MCF 10A (cell line): ENCODE results near the gene PROK1. TPM values are rescaled to one million over a fixed set of nuclear protein-coding genes. Genes with fewer than 3 reads are reported as not detected.

Experiments
- BruUV-seq: library from RNA; stranded (reverse); fragments of 400-500 nt; replicated peaks from 2 replicates; lab custom pipeline; 2021; lab: Mats Ljungman, UMichigan
- CTCF ChIA-PET: fragments of 300-600 bp; sonication (Branson Sonifier 250); formaldehyde crosslinking; extraction: SDS; loops from one replicate; lab custom pipeline; 2021; ENCODE audit warnings: antibody characterized with exemption, inconsistent platforms; lab: Yijun Ruan, JAX
- POLR2A ChIA-PET: fragments of 300-600, 350-650 bp; sonication (Branson Sonifier 250); formaldehyde crosslinking; extraction: SDS; loops from one replicate; lab custom pipeline; 2020; ENCODE audit warnings: antibody characterized with exemption, inconsistent platforms; lab: Yijun Ruan, JAX
- DNase-seq: peaks from one replicate; pipeline ENCODE4 v3.0.0-alpha.2; 2018; ENCODE audit not compliant: unreplicated experiment
- H3K27ac Mint-ChIP-seq: one replicate; pipeline ENCODE4 v1.8.0; 2022; ENCODE audit warnings: mild to moderate bottlenecking, low read depth, mixed read lengths; ENCODE audit not compliant: unreplicated experiment
- H3K27me3 Mint-ChIP-seq: one replicate; pipeline ENCODE4 v1.8.0; 2022; ENCODE audit warnings: mixed read lengths; ENCODE audit not compliant: insufficient read depth, unreplicated experiment
- H3K36me3 Mint-ChIP-seq: one replicate; pipeline ENCODE4 v1.8.0; 2022; ENCODE audit warnings: mild to moderate bottlenecking, moderate library complexity, mixed read lengths; ENCODE audit not compliant: insufficient read depth, unreplicated experiment
- H3K4me1 Mint-ChIP-seq: one replicate; pipeline ENCODE4 v1.8.0; 2022; ENCODE audit warnings: mixed read lengths; ENCODE audit not compliant: insufficient read depth, unreplicated experiment
- H3K4me3 Mint-ChIP-seq: one replicate; pipeline ENCODE4 v1.8.0; 2022; ENCODE audit warnings: mild to moderate bottlenecking, moderate library complexity, mixed read lengths; ENCODE audit not compliant: unreplicated experiment
- H3K9me3 Mint-ChIP-seq: one replicate; pipeline ENCODE4 v1.8.0; 2022; ENCODE audit warnings: mixed read lengths; ENCODE audit not compliant: unreplicated experiment
- CTCF ChIP-seq: fragments of 200-600 bp; IDR thresholded peaks from one replicate; pipeline ENCODE4 v1.8.0; 2022; ENCODE audit warnings: antibody characterized with exemption, mild to moderate bottlenecking; ENCODE audit not compliant: unreplicated experiment
- intact Hi-C: fragments of 100-400 bp; cut with micrococcal nuclease; formaldehyde crosslinking; loops from 2 replicates; pipeline ENCODE4 v1.14.1; 2022
- total RNA-seq: library from RNA; stranded (reverse); gene quantifications from 2 replicates; pipeline ENCODE4 v1.2.3, GENCODE V29; 2022

The PROK1 gene
- total RNA-seq, 1 experiment from 2014 or later, result not detected

- no peak for DNase-seq
Observed at GRCh38 chr1:110477445-110477957, 26.6 kb downstream of the PROK1 start.

GRCh38 chr1:110477967-110478640 lies 27.2 kb downstream of the PROK1 start:
- Mint-ChIP-seq H3K27me3 (peaks cover 15% of the 10 kb centered on the region), H3K4me1 (peaks cover 18% of the 10 kb centered on the region), H3K9me3 (no peaks in the 10 kb centered on the region), H3K27ac (no peak overlapping the region), H3K4me3 (no peak overlapping the region), H3K36me3 (no peaks in the 10 kb centered on the region)
- ChIA-PET POLR2A (interaction anchor here (1.2 to 1.9 kb wide), 2 partner anchors 18 to 140 kb away, joined by 3 to 5 read pairs; no protein-coding TSS in a partner anchor), CTCF (interaction anchor here (0.6 to 12.6 kb wide), 8 partner anchors 14 to 276 kb away, joined by 3 to 123 read pairs (median 4); no protein-coding TSS in a partner anchor)
- no peak for DNase-seq
- no TSS peak for BruUV-seq
- intact Hi-C loops, result no loop called here
- TF ChIP-seq CTCF, result no peak

More at GRCh38 chr1:110477445-110477957, 26.6 kb downstream of the PROK1 start:
- TF ChIP-seq CTCF, result no peak
- Mint-ChIP-seq H3K9me3 (no peaks in the 10 kb centered on the region), H3K36me3 (no peaks in the 10 kb centered on the region), H3K27ac (no peak overlapping the region), H3K27me3 (peaks cover 9% of the 10 kb centered on the region), H3K4me1 (peaks cover 18% of the 10 kb centered on the region), H3K4me3 (no peak overlapping the region)
- ChIA-PET POLR2A (interaction anchor here (0.7 to 1.9 kb wide), 3 partner anchors 18 to 139 kb away, joined by 3 to 5 read pairs (median 3); no protein-coding TSS in a partner anchor), CTCF (interaction anchor here (0.6 to 12.6 kb wide), 13 partner anchors 13 to 991 kb away, joined by 3 to 123 read pairs (median 3); no protein-coding TSS in a partner anchor)
- BruUV-seq, result no TSS peak
- intact Hi-C loops, result no loop called here

- Mint-ChIP-seq H3K4me1 (peaks cover 18% of the 10 kb centered on the region), H3K36me3 (no peaks in the 10 kb centered on the region), H3K4me3 (no peak overlapping the region), H3K27me3 (peaks cover 23% of the 10 kb centered on the region), H3K9me3 (no peaks in the 10 kb centered on the region), H3K27ac (no peak overlapping the region)
- no peak for DNase-seq
- ChIA-PET POLR2A (no interaction called here), CTCF (interaction anchor here (1.6 to 12.6 kb wide), 2 partner anchors 17 to 276 kb away, joined by 5 to 123 read pairs; no protein-coding TSS in a partner anchor)
- no peak for TF ChIP-seq CTCF
- intact Hi-C loops, result no loop called here
- BruUV-seq, result no TSS peak
Observed at GRCh38 chr1:110478886-110479285, 27.9 kb downstream of the PROK1 start.

GRCh38 chr1:110480356-110481096 lies 29.6 kb downstream of the PROK1 start:
- no peak for TF ChIP-seq CTCF
- intact Hi-C loops, result no loop called here
- no peak overlapping the region for H3K4me3 Mint-ChIP-seq
- H3K27ac Mint-ChIP-seq, result no peak overlapping the region
- H3K36me3 Mint-ChIP-seq, result no peaks in the 10 kb centered on the region
- peaks cover 18% of the 10 kb centered on the region for H3K4me1 Mint-ChIP-seq
- no TSS peak for BruUV-seq
- no peaks in the 10 kb centered on the region for H3K9me3 Mint-ChIP-seq
- DNase-seq, result no peak
- H3K27me3 Mint-ChIP-seq, result peaks cover 26% of the 10 kb centered on the region
- POLR2A ChIA-PET, result interaction anchor here (0.8 kb wide), 1 partner anchor 72 kb away, joined by 3 read pairs; no protein-coding TSS in a partner anchor
- CTCF ChIA-PET, result interaction anchor here (0.6 to 12.6 kb wide), 6 partner anchors 16 to 426 kb away, joined by 3 to 123 read pairs (median 4); no protein-coding TSS in a partner anchor
